DND-41 (cell line): Measurements from ENCODE around the gene SNCAIP.

ENCODE experiments used
- EZH2 ChIP-seq: IDR thresholded peaks from 3 replicates; pipeline ENCODE4 v1.6.1; 2012; ENCODE audit warnings: borderline replicate concordance, low read depth, mild to moderate bottlenecking, moderate library complexity, low read length, inconsistent platforms; ENCODE audit not compliant: severe bottlenecking
- TF ChIP-seq, protein P1 (sequence below): IDR thresholded peaks from 2 replicates; pipeline ENCODE4 v1.5.1; 2012; ENCODE audit warnings: borderline replicate concordance, low read length, moderate library complexity, mild to moderate bottlenecking; ENCODE audit not compliant: poor library complexity, severe bottlenecking; ENCODE audit errors: extremely low read depth

DNA sequence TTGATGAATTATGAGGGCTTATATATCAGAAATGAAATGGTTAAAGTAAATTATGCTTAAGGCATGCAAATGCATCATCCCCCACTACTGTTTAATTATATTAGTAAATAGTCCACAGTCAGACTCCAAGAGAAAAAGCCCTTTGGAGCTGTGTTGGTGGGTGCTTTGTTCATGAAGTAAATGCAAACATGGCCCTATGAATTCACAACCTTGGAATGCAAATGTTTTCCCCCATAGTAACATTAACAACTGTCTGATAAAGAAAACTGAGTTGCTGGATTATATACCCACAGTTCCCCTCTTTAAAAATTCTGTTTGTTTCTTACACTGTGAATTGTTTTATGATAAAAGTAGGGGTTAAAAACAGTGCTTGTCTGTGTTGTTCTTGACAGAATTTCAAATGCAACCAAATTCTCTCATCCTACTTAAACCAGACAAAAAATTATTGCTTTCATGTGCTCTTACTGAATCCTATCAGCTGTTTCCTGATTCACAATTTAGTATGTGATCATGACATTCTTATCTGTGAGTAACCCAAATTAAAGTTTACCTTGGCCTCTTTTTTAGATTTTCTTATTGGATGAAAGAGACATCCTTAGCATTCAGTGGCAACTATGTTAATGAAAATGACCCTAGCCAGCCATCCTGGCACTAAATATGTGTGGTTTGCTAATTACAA, 48.5 kb upstream of the SNCAIP start:
- TF ChIP-seq, protein P1, sequence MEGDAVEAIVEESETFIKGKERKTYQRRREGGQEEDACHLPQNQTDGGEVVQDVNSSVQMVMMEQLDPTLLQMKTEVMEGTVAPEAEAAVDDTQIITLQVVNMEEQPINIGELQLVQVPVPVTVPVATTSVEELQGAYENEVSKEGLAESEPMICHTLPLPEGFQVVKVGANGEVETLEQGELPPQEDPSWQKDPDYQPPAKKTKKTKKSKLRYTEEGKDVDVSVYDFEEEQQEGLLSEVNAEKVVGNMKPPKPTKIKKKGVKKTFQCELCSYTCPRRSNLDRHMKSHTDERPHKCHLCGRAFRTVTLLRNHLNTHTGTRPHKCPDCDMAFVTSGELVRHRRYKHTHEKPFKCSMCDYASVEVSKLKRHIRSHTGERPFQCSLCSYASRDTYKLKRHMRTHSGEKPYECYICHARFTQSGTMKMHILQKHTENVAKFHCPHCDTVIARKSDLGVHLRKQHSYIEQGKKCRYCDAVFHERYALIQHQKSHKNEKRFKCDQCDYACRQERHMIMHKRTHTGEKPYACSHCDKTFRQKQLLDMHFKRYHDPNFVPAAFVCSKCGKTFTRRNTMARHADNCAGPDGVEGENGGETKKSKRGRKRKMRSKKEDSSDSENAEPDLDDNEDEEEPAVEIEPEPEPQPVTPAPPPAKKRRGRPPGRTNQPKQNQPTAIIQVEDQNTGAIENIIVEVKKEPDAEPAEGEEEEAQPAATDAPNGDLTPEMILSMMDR = no peak
- TF ChIP-seq EZH2 = no peak
